GOT3 (cell line): ENCODE results near the gene ENPP3.

Experiments used
- DNase-seq: peaks from one replicate; lab custom pipeline; 2025; ENCODE audit warnings: mixed read lengths; lab: John Stamatoyannopoulos, UW

The ENPP3 gene

GRCh38 chr6:131766631-131767030 lies 129.5 kb downstream of the ENPP3 start:
- DNase-seq: no peak

GRCh38 chr6:131768964-131769363 lies 131.9 kb downstream of the ENPP3 start:
- DNase-seq: no peak

GRCh38 chr6:131769385-131770141 lies 132.5 kb downstream of the ENPP3 start:
- no peak for DNase-seq

- DNase-seq: no peak
These were observed 133.7 kb downstream of the ENPP3 start for GRCh38 chr6:131770776-131771175.

- no peak for DNase-seq
These were observed 136.3 kb downstream of the ENPP3 start for GRCh38 chr6:131773284-131773950.

- no peak for DNase-seq
These were observed 138.8 kb downstream of the ENPP3 start for GRCh38 chr6:131775886-131776285.

GRCh38 chr6:131776985-131777384 lies 139.9 kb downstream of the ENPP3 start:
- no peak for DNase-seq

GRCh38 chr6:131778169-131778568 lies 141.1 kb downstream of the ENPP3 start:
- DNase-seq: no peak

GRCh38 chr6:131779304-131779703 lies 142.2 kb downstream of the ENPP3 start:
- DNase-seq: no peak

- DNase-seq: no peak
These were observed 143.5 kb downstream of the ENPP3 start for GRCh38 chr6:131780600-131780999.

- DNase-seq: no peak
These were observed 144.6 kb downstream of the ENPP3 start for GRCh38 chr6:131781687-131782086.

GRCh38 chr6:131782764-131783163 lies 145.7 kb downstream of the ENPP3 start:
- no peak for DNase-seq

GRCh38 chr6:131784561-131784960 lies 147.5 kb downstream of the ENPP3 start:
- DNase-seq: no peak

GRCh38 chr6:131787079-131787478 lies 150.0 kb downstream of the ENPP3 start:
- DNase-seq: no peak

GRCh38 chr6:131787766-131788712 lies 150.9 kb downstream of the ENPP3 start:
- DNase-seq: no peak

GRCh38 chr6:131789219-131789618 lies 152.1 kb downstream of the ENPP3 start:
- no peak for DNase-seq

- DNase-seq: no peak
These were observed 154.4 kb downstream of the ENPP3 start for GRCh38 chr6:131791476-131791875.

- DNase-seq: no peak
These were observed 155.0 kb downstream of the ENPP3 start for GRCh38 chr6:131792091-131792496.

GRCh38 chr6:131795366-131795765 lies 158.3 kb downstream of the ENPP3 start:
- DNase-seq: no peak
